Skeletal muscle satellite cell (primary cell): Measurements from ENCODE around the gene LAYN. TPM values are rescaled to one million over a fixed set of nuclear protein-coding genes. Genes with fewer than 3 reads are reported as not detected.

Experiments
- H3K27me3 ChIP-seq: 2 replicates; pipeline ENCODE4 v1.7.0; 2013; ENCODE audit warnings: low read length; ENCODE audit not compliant: control insufficient read depth, insufficient read depth
- H3K36me3 ChIP-seq: 2 replicates; pipeline ENCODE4 v1.7.0; 2013; ENCODE audit warnings: mild to moderate bottlenecking, control low read depth, low read length; ENCODE audit not compliant: insufficient read depth
- H3K4me1 ChIP-seq: 2 replicates; pipeline ENCODE4 v1.7.0; 2013; ENCODE audit warnings: low read length; ENCODE audit not compliant: control insufficient read depth, insufficient read depth
- H3K4me2 ChIP-seq: 2 replicates; pipeline ENCODE4 v1.7.0; 2013; ENCODE audit warnings: mild to moderate bottlenecking, low read length
- H3K4me3 ChIP-seq: 2 replicates; pipeline ENCODE4 v1.7.0; 2013; ENCODE audit warnings: low read length
- H3K9ac ChIP-seq: 2 replicates; pipeline ENCODE4 v1.7.0; 2013; ENCODE audit warnings: mild to moderate bottlenecking, low read depth, low read length, moderate library complexity
- H3K9me3 ChIP-seq: replicated peaks from 2 replicates; pipeline ENCODE4 v1.7.0; 2013; ENCODE audit warnings: mild to moderate bottlenecking, control low read depth, low read length
- total RNA-seq: library from RNA; depleted of rRNA; stranded (reverse); fragments of >200 nt; gene quantifications from 2 replicates; pipeline ENCODE4 v1.2.3, GENCODE V29; 2012; rRNA removed

LAYN gene
- total RNA-seq: 7.0 and 11.4 TPM in 2 replicates

GRCh38 chr11:111540114-111540936 lies at the start of gene LAYN:
TSS of gene LAYN (plus strand) at chr11:111540720. CDS start at chr11:111540844, 124 bp downstream.
- H3K27me3 ChIP-seq: no peaks in the 10 kb centered on the region
- H3K9me3 ChIP-seq: no peaks in the 10 kb centered on the region
- H3K9ac ChIP-seq: peak within 1 kb of the TSS; percentile 76
- peak within 1 kb of the TSS; percentile 78 for H3K4me3 ChIP-seq
- H3K4me2 ChIP-seq: peak within 1 kb of the TSS; percentile 99
- H3K4me1 ChIP-seq: peaks cover 21% of the 10 kb centered on the region
- peaks cover 11% of the 10 kb centered on the region for H3K36me3 ChIP-seq

- no peaks in the 10 kb centered on the region for H3K27me3 ChIP-seq
- no peaks in the 10 kb centered on the region for H3K4me1 ChIP-seq
- no peaks in the 10 kb centered on the region for H3K9me3 ChIP-seq
- H3K4me2 ChIP-seq: no peak overlapping the region
- no peak overlapping the region for H3K9ac ChIP-seq
- H3K36me3 ChIP-seq: no peaks in the 10 kb centered on the region
- no peak overlapping the region for H3K4me3 ChIP-seq
Observed at GRCh38 chr11:111494040-111494439, 46.5 kb upstream of the LAYN start.

DNA sequence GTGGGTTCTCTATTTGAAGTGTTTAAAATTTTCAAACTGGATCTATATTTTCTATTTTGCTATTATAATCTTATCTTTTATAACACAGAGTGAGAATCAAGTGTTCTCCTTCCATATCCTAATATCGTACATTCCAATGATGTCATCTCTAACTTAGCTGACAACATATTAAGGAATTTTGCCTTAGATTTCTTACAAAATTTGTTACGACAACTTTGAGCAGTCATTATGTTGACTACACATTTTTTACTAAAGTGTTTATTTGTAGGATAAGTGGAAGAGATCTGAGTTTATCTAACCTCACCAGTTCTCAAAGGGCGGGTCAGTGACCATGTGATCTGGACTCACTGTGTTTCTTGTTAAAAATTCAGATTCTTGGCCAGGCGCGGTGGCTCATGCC lies 41.0 kb upstream of the LAYN start:
- H3K4me1 ChIP-seq: no peaks in the 10 kb centered on the region
- no peaks in the 10 kb centered on the region for H3K27me3 ChIP-seq
- no peak overlapping the region for H3K4me3 ChIP-seq
- H3K4me2 ChIP-seq: no peak overlapping the region
- no peak overlapping the region for H3K9ac ChIP-seq
- H3K36me3 ChIP-seq: no peaks in the 10 kb centered on the region
- no peaks in the 10 kb centered on the region for H3K9me3 ChIP-seq

- Histone ChIP-seq H3K4me2 (no peak overlapping the region), H3K4me1 (no peaks in the 10 kb centered on the region), H3K36me3 (no peaks in the 10 kb centered on the region), H3K9me3 (no peaks in the 10 kb centered on the region), H3K4me3 (no peak overlapping the region), H3K27me3 (no peaks in the 10 kb centered on the region), H3K9ac (no peak overlapping the region)
Observed at GRCh38 chr11:111500481-111500880, 40.0 kb upstream of the LAYN start.

DNA sequence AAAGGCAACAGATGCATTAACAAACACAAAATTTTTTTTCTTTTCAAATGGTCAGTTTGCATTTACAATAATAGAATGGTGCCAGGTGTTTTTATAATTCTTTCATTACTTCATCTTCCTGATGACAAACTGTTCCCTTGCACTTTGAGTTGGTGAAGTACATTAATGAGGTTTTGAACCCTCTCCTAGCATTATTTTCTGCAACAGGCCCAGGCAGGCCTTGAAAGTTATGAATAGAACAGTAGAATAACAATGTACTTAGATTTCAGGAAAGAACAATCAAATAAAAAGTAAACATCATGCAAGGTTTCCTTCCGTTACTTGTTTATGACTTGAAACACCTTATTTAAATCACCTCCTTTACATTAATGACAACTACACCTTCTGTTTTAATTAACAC lies 37.9 kb upstream of the LAYN start:
- Histone ChIP-seq H3K9ac (no peak overlapping the region), H3K4me1 (no peaks in the 10 kb centered on the region), H3K9me3 (no peaks in the 10 kb centered on the region), H3K4me2 (no peak overlapping the region), H3K4me3 (no peak overlapping the region), H3K36me3 (no peaks in the 10 kb centered on the region), H3K27me3 (no peaks in the 10 kb centered on the region)

- Histone ChIP-seq H3K9me3 (no peaks in the 10 kb centered on the region), H3K9ac (no peak overlapping the region), H3K4me1 (peaks cover 11% of the 10 kb centered on the region), H3K36me3 (no peaks in the 10 kb centered on the region), H3K27me3 (no peaks in the 10 kb centered on the region), H3K4me3 (no peak overlapping the region), H3K4me2 (no peak overlapping the region)
Observed at GRCh38 chr11:111510311-111510710, 30.2 kb upstream of the LAYN start.

DNA sequence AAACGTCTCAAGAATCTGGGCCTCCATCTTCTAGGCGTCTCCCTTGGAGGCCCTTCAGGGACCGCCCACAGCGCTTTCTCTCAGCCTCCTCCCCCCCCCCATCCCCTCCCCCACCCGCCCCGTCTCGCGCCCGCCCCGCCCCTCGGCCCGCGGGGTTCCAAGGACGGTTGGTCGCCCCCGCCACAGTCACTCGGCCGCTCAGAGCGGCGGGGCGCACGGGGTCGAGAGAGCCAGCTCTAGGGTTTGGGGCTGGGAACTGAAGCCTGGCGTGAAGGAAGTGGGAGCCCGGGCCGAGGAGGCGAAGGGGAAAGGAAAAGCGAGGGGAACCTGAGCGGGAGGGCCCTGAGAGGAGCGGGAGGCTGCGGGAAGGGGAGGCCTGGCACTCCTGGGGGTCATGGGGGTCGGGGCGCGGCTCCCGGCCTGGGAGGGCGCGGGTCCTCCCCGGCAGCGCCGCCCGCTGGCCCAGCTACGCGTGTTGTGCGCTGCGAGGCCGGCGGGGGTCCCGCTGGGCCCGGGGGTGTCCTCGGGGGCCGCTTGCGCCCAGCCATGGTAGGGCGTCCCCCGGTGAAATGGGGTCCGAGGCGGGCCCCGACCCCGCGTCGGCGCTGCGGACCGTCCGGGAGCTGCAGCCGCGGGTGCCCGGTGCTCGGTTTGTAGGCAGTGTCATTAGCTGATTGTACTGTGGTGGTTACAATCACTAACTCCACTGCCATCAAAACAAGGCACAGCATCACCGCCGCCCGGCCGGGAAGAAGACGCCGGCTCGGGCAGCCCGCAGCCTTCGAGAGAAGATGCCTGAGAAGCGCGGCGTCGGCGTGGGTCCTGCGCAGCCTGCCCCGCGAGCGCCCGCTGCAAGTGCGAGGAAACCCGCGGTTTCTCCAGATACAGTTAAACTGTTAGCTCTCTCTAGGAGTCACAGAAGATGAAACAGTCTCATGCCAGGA lies 28.0 kb upstream of the LAYN start, which contains the start of gene BTG4:
BTG4 (minus strand) TSS at position 91 of the 944 bp plus-strand sequence. CDS start 13,610 bp downstream, outside the sequence.
- Histone ChIP-seq H3K27me3 (no peaks in the 10 kb centered on the region), H3K9ac (peak within 1 kb of the TSS; percentile 70), H3K4me3 (peak within 1 kb of the TSS; percentile 69), H3K4me1 (peaks cover 11% of the 10 kb centered on the region), H3K4me2 (peak within 1 kb of the TSS; percentile 90), H3K36me3 (no peaks in the 10 kb centered on the region), H3K9me3 (no peaks in the 10 kb centered on the region)

- H3K4me1 ChIP-seq: peaks cover 11% of the 10 kb centered on the region
- no peaks in the 10 kb centered on the region for H3K27me3 ChIP-seq
- peak overlapping the region; percentile 90 for H3K4me2 ChIP-seq
- no peaks in the 10 kb centered on the region for H3K9me3 ChIP-seq
- peak overlapping the region; percentile 69 for H3K4me3 ChIP-seq
- peak overlapping the region; percentile 70 for H3K9ac ChIP-seq
- H3K36me3 ChIP-seq: no peaks in the 10 kb centered on the region
Observed at GRCh38 chr11:111513240-111513605, 27.3 kb upstream of the LAYN start.

DNA sequence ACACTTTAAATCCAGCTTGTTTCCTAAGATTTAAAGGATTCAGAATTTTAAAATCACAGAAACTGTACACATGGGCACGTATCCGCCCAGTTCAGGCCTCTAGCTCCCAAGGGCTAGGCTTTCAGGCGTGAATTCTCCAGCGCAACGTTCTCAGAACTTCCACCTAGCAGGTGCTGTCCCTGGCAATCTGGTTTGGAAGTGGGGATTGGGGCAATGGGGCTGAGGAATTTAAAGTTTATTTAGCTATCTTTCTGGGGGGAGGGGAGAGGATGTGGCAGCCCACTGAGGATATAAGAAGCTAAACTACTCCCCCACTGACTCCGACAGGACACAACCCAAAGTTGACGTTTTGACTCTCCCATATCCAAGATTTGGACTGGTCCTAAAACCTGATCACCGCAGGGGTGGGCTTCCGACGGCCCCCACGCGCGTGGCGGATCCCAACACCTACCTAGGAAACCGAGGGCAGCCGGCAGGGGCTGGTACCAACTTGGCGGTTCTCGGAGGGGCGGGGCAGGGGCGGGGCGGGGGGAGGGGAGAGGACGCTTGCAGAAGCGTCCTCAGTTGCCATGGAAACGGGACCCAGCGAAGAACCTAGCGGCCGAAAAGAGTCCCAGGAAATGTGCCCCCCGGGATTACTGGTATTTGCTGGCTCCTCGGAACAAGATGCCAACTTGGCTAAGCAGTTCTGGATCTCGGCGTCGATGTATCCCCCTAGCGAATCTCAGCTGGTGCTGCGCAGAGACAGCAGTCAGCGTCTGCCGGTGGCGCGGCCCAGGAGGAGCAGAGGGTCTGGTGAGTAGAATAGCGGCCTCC lies 26.1 kb upstream of the LAYN start, which contains the start of gene HOATZ:
HOATZ (plus strand) TSS at position 563 of the 816 bp plus-strand sequence; CDS start at position 570, 7 bp downstream.
- H3K4me2 ChIP-seq: peak within 1 kb of the TSS; percentile 78
- H3K36me3 ChIP-seq: no peaks in the 10 kb centered on the region
- no peaks in the 10 kb centered on the region for H3K9me3 ChIP-seq
- H3K4me1 ChIP-seq: peaks cover 11% of the 10 kb centered on the region
- H3K9ac ChIP-seq: no peak within 1 kb of the TSS
- H3K4me3 ChIP-seq: peak within 1 kb of the TSS; percentile 48
- H3K27me3 ChIP-seq: no peaks in the 10 kb centered on the region

DNA sequence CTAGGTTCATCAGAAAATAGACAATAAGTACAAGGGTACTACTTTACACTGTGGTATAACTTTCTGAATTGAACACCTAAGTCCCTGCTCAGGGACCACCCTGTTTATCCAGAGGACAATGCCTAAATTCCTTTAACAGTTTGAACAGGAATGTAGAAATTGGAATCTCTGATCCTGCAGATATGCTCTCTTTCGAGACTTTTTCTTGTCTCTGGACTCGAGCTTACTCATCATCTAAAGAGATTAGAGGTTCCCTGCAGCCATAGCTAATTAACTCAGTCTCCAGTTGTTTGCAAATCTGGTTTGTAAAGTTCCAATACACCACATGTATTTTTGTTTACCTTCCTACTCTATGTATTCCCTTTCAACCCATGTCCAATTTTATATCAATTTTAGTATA lies 24.9 kb upstream of the LAYN start:
- Histone ChIP-seq H3K9ac (no peak overlapping the region), H3K4me2 (no peak overlapping the region), H3K4me3 (no peak overlapping the region), H3K9me3 (no peaks in the 10 kb centered on the region), H3K27me3 (no peaks in the 10 kb centered on the region), H3K4me1 (peaks cover 14% of the 10 kb centered on the region), H3K36me3 (no peaks in the 10 kb centered on the region)

DNA sequence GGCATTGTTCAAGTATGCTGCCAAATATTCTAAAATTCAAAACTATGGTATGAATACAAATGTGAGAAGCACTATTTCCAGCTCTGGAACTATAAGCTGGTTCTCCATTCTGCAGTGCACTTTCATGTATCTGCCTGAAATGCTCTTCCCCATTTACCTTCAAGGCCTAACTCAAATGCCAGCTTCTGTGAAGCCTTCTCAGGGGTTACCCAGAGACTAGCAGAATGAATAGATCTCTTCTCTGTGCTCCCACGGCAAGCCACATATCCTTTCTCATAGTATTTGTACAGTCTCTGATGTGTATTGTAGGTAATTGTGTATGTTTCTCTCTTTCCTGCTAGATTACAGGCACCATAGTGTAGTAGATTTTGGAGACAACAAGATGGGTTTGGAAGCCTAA lies 21.9 kb upstream of the LAYN start:
- Histone ChIP-seq H3K9me3 (no peaks in the 10 kb centered on the region), H3K4me1 (peaks cover 15% of the 10 kb centered on the region), H3K4me3 (no peak overlapping the region), H3K27me3 (no peaks in the 10 kb centered on the region), H3K36me3 (no peaks in the 10 kb centered on the region), H3K4me2 (no peak overlapping the region), H3K9ac (no peak overlapping the region)
